Epithelial cell of esophagus (primary cell): ENCODE measurements around the gene ZNF678.

Source experiments
- DNase-seq: peaks from one replicate; pipeline ENCODE4 v3.0.0; 2010; ENCODE audit warnings: low read depth
- H3K4me3 ChIP-seq: 2 replicates; pipeline ENCODE4 v1.5.1; 2011; ENCODE audit warnings: mild to moderate bottlenecking, low read length, control low read depth
- TF ChIP-seq, protein P1 (sequence below): IDR thresholded peaks from 2 replicates; pipeline ENCODE4 v1.5.1; 2011; ENCODE audit warnings: low read depth, mild to moderate bottlenecking, low read length, control low read depth, inconsistent platforms; ENCODE audit not compliant: insufficient read depth; ENCODE audit errors: missing control alignments

Gene ZNF678

DNA sequence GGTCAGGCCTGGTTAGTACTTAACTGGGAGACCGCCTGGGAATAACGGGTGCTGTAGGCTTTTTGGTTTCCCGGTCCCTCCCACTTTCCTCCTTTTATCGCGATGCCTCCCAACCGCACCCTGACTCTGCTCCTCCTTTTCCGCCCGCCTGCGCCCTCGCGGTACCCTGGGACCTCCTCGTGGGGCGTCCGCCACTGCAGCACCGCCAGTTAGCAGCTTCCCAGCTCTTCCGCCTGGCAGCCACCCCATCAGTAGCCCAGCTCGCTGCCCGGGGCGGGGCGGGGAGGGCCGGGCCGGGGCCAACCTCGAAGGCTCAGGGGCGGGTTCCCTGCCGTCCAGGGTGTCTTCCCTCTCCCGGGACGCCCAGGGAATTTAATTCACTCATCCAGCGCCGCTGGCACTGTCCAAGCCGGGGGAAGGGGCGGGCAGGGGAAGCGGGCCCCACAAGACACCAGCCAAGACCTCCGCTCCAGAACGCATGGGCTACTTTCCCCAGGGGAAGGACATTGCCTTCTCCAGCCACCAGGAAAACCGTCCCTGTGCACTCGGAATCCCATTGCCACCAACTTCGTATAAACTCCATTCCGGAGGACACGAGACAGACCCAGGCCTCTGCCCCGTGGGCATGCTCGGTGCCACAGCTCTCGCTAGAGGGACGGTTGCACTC, 2.0 kb upstream of the ZNF678 start:
- TF ChIP-seq, protein P1, sequence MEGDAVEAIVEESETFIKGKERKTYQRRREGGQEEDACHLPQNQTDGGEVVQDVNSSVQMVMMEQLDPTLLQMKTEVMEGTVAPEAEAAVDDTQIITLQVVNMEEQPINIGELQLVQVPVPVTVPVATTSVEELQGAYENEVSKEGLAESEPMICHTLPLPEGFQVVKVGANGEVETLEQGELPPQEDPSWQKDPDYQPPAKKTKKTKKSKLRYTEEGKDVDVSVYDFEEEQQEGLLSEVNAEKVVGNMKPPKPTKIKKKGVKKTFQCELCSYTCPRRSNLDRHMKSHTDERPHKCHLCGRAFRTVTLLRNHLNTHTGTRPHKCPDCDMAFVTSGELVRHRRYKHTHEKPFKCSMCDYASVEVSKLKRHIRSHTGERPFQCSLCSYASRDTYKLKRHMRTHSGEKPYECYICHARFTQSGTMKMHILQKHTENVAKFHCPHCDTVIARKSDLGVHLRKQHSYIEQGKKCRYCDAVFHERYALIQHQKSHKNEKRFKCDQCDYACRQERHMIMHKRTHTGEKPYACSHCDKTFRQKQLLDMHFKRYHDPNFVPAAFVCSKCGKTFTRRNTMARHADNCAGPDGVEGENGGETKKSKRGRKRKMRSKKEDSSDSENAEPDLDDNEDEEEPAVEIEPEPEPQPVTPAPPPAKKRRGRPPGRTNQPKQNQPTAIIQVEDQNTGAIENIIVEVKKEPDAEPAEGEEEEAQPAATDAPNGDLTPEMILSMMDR, result no peak
- DNase-seq, result no peak
- H3K4me3 ChIP-seq, result no peak overlapping the region

DNA sequence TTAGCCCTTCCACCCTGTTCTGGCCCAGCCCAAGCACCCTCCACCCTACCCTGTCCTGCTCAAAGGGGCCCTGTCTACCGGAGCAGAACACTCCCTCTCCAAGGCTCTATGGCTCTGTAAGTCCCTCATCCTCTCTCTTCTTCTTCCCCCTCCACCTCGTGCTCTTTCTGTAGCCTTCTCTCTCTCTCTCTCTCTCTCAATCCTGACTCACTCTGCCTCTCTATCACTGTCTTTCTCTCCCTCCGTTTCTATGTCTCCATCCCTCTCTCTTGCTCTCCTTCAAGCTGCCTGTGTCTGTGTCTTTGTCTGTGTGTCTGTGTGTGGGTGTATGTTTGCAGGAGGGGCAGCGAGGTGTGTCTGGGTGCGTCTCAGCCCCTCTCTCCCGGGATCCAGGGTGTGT, 1.3 kb upstream of the ZNF678 start:
- TF ChIP-seq, protein P1, result no peak
- no peak overlapping the region for H3K4me3 ChIP-seq
- no peak for DNase-seq

GRCh38 chr1:227562933-227563323, 428 bp upstream of the ZNF678 start:
- H3K4me3 ChIP-seq, result no peak overlapping the region
- DNase-seq, result no peak
- TF ChIP-seq, protein P1, result no peak

GRCh38 chr1:227567256-227567655, 3.9 kb downstream of the ZNF678 start:
- TF ChIP-seq, protein P1, result no peak
- no peak overlapping the region for H3K4me3 ChIP-seq
- DNase-seq, result no peak

- no peak overlapping the region for H3K4me3 ChIP-seq
- TF ChIP-seq, protein P1, result no peak
- no peak for DNase-seq
These were observed 5.2 kb downstream of the ZNF678 start for GRCh38 chr1:227568593-227568992.

GRCh38 chr1:227572752-227573151, 9.4 kb downstream of the ZNF678 start:
- no peak overlapping the region for H3K4me3 ChIP-seq
- no peak for DNase-seq
- TF ChIP-seq, protein P1, result no peak

DNA sequence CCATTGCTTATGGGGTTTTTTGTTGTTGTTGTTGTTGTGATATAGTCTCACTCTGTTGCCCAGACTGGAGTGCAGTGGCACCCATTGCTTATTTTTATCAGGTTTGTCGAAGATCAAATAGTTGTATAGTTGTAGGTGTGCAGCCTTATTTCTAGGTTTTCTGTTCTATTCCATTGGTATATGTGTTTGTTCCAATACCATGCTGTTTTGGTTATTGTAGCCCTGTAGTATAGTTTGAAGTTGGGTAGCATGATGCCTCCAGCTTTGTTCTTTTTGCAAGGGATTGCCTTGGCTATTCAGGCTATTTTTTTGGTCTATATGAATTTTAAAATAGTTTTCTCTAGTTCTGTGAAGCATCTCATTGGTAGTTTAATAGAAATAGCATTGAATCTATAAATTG, 11.6 kb downstream of the ZNF678 start:
- DNase-seq, result no peak
- TF ChIP-seq, protein P1, result no peak
- no peak overlapping the region for H3K4me3 ChIP-seq
